ENCODE data around the gene ATP2A3.

Gene ATP2A3

DNA sequence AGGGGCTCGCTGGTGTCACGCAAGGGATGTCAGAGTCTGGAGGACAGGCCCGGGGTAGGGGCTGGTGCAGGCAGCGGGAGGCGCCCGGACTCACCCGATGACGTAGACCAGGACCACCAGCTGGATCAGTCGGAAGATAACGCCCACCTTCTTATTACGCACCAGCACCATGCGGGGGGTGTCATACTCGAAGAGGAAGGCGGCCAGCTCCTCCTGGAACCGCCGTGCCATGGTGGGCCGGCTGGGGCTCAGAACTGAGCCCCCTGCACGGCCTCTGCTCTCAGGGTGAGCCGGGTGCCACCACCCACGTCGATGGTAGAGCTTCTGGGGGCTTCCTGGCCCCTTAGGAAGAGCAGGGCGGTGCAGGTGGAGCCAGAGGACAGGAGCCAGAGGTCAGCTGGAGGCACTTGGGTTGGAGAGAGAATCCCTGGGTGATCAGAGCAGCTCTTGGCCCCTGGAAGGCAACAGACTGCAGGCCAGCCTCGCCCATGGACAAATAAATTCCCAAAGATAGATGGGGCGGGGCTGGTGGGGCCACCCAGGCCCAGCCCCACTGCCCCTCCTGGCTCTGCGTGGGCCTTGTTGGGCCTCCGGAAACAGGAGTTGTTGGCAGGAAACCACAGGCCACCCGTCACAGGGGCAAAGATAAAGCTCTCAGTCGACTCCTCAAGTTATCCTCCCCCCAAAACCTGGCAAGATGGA lies 48.1 kb downstream of the ATP2A3 start, which contains the start of gene P2RX1:
Gene P2RX1, minus strand, starts transcription at position 471 of the 702 bp plus-strand sequence. Its CDS starts 240 bp downstream, at position 231.
- DNase-seq (ENCODE audit: low read depth): peak; percentile 75
- TF ChIP-seq, protein P1, sequence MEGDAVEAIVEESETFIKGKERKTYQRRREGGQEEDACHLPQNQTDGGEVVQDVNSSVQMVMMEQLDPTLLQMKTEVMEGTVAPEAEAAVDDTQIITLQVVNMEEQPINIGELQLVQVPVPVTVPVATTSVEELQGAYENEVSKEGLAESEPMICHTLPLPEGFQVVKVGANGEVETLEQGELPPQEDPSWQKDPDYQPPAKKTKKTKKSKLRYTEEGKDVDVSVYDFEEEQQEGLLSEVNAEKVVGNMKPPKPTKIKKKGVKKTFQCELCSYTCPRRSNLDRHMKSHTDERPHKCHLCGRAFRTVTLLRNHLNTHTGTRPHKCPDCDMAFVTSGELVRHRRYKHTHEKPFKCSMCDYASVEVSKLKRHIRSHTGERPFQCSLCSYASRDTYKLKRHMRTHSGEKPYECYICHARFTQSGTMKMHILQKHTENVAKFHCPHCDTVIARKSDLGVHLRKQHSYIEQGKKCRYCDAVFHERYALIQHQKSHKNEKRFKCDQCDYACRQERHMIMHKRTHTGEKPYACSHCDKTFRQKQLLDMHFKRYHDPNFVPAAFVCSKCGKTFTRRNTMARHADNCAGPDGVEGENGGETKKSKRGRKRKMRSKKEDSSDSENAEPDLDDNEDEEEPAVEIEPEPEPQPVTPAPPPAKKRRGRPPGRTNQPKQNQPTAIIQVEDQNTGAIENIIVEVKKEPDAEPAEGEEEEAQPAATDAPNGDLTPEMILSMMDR (IDR thresholded peaks at IDR 0.05; ENCODE audit: low read length, missing control alignments): no peak
- H3K4me3 ChIP-seq (replicated peaks; ENCODE audit: low read depth, low read length): peak within 1 kb of the TSS; percentile 10

DNA sequence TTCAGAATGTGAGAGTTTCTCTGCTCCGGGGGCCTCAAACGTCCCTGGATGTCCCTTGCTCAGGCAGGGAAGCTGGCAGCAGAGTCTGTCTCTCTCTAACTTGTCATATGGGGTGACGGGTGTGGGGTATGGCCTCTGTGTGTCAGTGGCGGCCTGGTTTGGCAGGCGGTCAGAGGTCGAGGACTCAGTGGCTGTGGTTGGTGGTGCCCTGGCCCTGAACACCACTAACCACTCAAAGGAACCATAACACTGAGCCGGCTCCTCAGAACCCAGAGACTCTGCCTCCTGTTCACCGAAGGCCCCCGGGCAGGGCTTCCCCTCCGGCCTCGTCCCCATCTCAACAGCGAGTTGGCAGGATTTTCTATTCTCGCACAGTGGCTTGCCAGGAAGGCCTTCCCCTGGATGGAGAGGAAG lies 48.6 kb downstream of the ATP2A3 start:
- TF ChIP-seq, protein P1 (IDR thresholded peaks at IDR 0.05; ENCODE audit: low read length, missing control alignments): no peak
- no peak overlapping the region for H3K4me3 ChIP-seq (replicated peaks; ENCODE audit: low read depth, low read length)
- DNase-seq (ENCODE audit: low read depth): no peak

DNA sequence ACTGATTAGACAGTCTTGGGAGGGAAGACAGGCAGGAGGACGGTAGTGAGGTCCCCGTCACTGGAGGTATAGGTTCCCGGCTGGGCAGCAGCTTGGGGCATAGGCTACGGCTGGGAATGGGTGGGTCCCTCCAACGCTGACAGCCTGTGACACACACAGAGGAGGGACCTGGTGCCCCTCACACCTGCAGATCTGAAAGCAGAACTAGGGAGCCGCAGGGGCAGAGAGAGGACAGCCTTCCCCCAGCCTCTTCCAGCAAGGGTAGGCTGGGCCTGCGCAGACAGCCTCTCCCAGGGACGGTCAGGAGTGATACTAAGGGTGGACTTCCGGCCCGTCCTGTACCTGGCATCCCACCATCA lies 49.9 kb downstream of the ATP2A3 start:
- DNase-seq (ENCODE audit: low read depth): no peak
- TF ChIP-seq, protein P1 (IDR thresholded peaks at IDR 0.05; ENCODE audit: low read length, missing control alignments): no peak
- H3K4me3 ChIP-seq (replicated peaks; ENCODE audit: low read depth, low read length): no peak overlapping the region

DNA sequence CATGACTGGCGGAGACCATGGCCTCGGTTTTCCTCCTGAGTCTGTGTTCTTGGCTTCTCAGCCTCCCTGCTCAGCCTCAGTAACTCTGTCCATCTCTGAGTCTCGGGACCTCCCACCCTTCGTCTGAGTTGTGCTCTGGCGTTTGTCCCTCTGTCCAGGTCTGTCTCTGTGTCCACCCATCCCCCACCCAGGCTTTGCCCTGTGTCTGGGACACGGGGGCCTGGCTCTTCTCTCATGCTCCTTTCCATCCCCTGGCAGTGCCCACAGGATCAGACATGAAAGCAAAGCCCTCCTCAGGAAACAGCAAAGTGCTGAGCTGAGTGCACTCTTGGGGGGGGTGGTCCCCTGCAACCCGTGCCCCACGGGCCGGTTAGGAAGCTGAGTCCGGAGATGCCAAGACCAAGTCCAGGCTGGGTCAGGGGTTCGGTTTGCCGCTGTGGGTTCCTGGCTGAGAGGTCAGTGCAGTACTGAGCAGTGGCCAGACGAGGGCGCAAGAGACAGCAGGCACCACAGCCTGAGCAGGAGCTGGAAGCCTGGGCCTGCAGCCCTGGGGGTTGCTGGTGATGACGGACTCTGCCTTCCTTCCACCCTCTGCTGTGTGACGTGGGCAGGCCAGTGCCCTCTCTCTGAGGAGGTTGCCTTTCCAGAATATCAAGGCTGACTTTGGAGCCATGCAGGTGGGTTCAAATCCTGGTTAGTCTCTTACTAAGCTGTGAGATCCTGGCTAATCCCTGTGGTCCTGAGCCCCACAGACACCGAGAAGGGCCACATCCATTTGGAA lies 50.5 kb downstream of the ATP2A3 start:
- H3K4me3 ChIP-seq (replicated peaks; ENCODE audit: low read depth, low read length): no peak overlapping the region
- TF ChIP-seq, protein P1 (IDR thresholded peaks at IDR 0.05; ENCODE audit: low read length, missing control alignments): peak; percentile 99

DNA sequence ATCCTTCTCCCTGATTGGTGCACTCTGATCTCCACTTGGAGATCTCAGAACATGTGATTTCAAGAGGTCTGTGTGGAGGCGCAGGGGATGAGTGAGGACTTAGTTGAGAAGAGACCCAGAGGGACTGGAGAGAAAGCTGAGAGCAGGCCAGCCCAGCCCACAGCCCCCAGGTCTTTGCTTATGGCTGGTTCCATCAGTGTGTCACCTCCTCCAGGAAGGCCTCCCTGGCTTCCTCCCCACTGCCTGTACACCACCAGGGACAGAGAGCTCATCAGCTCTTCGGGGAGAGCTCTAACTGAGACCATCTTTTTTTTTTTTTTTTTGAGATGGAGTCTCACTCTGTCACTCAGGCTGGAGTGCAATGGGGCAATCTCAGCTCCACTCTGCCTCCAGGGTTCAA lies 51.4 kb downstream of the ATP2A3 start:
- no peak for DNase-seq (ENCODE audit: low read depth)
- TF ChIP-seq, protein P1 (IDR thresholded peaks at IDR 0.05; ENCODE audit: low read length, missing control alignments): no peak
- H3K4me3 ChIP-seq (replicated peaks; ENCODE audit: low read depth, low read length): no peak overlapping the region

More for the DNA sequence above, 50.5 kb downstream of the ATP2A3 start:
- peak; percentile 81 for DNase-seq (ENCODE audit: low read depth)

DNA sequence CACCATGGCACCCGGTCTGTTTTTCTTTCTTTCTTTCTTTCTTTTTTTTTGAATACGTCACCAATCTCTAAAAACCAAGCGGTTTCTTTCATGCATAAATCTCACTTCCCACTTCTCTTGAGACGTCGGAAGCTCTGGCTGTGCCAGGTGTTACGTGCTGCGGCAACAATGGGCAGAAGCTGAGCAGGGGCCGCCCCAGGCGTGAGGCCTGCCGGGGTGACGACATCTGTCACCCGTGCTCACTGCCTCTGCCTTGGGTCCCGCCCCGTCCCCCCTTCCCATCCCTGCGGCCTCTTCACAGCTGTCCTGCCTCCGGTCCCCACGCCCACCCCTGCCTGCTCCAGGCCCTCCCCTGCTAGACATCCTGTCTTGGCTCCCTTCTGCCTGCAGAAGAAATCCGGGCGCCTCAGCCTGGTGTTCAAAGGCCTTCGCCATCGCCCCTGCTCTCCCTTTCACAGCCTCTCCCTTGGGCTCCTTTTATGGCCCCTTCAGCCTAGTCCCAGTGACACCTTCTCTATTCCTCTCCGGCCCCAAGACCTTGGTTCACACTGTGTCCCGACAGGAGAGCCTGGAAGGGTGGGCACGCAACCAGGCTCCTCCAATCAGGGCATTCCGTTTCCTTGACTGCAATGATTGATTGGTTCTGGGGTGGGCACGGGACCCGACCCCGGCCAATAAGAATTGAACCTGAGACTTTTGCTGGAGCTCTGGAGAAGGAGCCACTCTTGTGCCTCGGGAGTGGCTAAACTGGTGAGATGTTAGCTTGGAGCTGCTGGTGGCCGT lies 52.8 kb downstream of the ATP2A3 start:
- DNase-seq (ENCODE audit: low read depth): no peak
- TF ChIP-seq, protein P1 (IDR thresholded peaks at IDR 0.05; ENCODE audit: low read length, missing control alignments): no peak
- H3K4me3 ChIP-seq (replicated peaks; ENCODE audit: low read depth, low read length): no peak overlapping the region
